ENCODE results near the gene CRYL1.
A peak's percentile ranks its signal among the peaks of the same experiment; 100 is the strongest.
"Not testable (repeated sequence)": the region's sequence is repeated elsewhere in the genome, so short reads cannot be mapped to it uniquely, and the experiment has no call there.

The CRYL1 gene

GRCh38 chr13:20451397-20451796 lies 74.3 kb downstream of the CRYL1 start:
- no peak for DNase-seq

GRCh38 chr13:20448470-20448869 lies 77.2 kb downstream of the CRYL1 start:
- no peak for DNase-seq

GRCh38 chr13:20446900-20447299 lies 78.8 kb downstream of the CRYL1 start:
- no peak for DNase-seq

- no peak for DNase-seq
Observed at GRCh38 chr13:20446405-20446804, 79.3 kb downstream of the CRYL1 start.

GRCh38 chr13:20442798-20443381 lies 82.8 kb downstream of the CRYL1 start:
- no peak for DNase-seq

DNA sequence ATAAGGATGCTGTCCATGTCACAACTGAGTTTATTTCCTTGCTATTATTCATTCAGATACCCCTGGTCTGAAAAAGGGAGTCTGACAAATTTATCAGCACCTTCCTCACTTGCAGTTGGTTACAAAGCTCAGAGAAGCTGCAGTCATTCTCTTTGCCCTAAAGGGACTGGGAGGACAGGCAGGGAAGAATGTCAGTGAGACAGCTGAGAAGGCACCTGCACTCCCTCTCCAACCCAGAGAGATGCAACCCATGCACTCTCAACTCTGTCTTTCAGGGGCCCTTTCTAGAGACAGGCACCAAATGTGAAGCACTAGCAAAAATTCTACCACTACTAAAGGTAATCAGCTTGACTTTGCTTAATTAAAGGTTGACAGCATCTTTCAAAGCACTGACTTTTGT lies 83.3 kb downstream of the CRYL1 start:
- no peak for DNase-seq

DNA sequence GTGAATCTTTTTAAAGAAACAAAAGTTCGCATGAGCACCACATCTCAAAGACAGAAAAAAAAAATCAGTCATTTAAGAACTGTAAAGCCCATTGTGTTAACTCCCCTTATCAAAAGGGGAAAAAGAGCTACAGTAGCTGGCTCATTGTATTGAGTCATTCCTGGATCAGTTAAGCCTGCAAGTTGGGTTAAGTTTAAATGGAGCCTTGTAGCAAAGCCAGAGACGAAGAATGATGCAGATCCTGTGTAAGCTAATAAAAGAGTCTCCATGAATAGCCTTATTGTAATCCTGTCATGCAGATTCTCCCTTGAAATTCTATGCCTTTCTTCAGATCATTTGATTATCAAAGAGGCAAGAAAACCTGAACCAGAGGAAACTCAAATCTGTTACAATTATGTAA lies 83.8 kb downstream of the CRYL1 start:
- DNase-seq = no peak

- DNase-seq = no peak
Observed at GRCh38 chr13:20441056-20441455, 84.6 kb downstream of the CRYL1 start.

DNA sequence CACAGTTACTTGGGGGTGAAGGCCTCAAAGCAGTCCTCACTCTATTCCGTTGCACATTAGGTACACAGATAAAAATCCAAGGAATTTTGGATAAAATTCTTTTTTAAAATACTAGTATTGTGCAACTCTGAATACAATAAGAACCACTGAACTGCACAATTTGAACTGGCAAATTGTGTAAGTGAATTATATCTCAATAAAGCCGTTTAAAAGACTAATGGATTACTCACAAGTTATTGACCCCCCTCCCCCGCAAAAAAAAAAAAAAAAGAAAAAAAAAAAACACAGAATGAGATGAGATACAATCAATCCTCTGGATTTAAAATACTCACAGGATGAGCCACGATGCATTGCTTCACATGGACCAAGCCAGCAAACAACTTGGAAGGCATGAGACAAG lies 86.4 kb downstream of the CRYL1 start:
- DNase-seq = no peak

DNA sequence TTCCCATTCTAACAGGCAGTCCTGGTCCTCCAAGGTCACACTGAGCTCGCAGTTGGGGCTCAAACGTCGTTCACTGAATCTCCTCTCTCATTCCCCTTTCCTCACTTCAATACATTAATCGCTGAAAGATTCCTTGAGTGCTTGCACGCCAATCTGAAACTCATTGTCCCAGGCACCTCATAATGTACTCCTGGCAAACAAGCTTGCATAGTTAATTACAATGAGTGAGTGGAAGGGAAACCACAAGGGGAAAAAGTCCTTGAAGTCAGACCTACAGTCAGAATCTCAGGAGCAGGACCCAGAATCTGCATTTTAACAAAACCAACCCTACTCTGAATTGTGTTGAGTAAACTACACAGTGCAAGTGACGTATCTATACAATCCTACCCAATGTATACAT lies 86.9 kb downstream of the CRYL1 start:
- no peak for DNase-seq

- DNase-seq = no peak
Observed at GRCh38 chr13:20436505-20436904, 89.2 kb downstream of the CRYL1 start.

DNA sequence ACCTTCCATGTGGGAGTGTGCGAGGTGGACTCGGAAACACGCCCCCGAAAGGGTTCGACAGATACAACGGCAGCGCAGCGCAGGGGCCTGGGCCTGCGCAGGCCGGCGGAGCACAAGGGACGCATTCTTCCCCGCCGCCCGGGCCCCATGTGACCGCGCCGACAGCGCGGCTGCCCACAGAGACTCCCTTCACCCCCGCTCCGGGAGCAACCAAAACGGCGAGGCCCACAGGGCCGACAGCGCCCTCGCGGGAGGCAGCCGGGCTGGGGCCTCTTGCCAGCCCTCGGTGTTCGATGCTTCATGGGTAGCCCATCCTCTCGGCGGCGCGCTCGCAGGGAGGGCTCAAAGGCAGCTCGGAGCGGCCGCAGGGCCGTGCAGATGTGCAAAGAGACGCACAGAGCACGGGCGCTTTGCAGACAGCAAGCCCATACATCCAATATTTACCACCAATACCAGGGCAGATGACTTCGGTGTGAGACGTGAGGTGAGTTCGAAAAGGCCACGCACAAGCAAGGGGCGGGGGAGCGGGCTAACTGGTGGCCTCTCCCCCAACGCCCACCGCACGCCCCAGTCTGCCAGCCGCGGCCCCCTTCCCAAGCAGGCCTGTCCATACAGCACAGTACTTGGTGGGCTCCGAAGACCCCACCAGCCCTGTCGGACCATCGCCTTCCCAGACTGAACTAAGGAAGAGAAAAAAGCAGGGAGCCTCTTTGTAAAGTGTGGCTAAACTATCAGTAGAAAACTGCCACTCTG lies 89.9 kb downstream of the CRYL1 start:
- DNase-seq = no peak

GRCh38 chr13:20434210-20434609 lies 91.4 kb downstream of the CRYL1 start:
- DNase-seq = not testable (repeated sequence)

- DNase-seq = no peak
Observed at GRCh38 chr13:20431687-20432384, 93.8 kb downstream of the CRYL1 start.

DNA sequence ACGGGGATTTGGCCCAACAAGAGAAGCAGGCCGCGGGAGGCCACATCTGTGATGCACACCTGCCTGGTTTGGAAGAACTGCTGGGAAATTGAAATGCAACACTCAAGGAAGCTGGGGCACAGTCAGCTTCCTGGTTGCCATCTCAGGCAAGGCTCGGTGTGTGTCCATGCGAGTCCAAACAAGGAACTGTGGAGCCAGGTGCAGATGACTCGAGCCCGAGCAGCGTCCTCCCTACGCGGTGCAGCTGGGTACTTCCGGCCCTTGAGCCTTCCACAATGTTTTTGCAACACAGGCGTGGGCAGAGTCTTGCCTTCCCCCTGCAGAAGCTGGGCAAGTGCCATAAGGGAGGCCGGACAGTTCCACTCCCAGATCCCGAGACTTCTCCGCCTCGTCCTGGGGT lies 94.6 kb downstream of the CRYL1 start:
- peak; percentile 37 to 76 for DNase-seq

DNA sequence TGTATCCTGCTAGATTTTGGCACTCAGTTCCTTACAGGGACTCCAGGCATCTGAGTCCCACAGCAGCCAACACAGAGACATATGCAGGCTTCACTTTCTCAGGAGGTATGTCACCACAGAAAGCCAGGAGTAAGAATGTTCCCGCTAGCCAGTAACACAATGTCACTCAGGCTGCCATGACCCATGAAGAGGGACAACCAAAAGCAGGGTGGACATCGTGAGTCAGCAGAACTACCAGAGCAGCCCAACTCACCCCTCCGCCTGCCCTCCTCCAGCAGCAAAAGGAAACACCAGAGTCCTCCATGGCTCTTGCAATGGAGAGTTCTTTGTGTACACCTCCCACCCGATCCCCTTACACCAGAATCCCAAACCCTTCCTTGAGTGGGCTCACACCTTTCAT lies 95.4 kb downstream of the CRYL1 start:
- no peak for DNase-seq

DNA sequence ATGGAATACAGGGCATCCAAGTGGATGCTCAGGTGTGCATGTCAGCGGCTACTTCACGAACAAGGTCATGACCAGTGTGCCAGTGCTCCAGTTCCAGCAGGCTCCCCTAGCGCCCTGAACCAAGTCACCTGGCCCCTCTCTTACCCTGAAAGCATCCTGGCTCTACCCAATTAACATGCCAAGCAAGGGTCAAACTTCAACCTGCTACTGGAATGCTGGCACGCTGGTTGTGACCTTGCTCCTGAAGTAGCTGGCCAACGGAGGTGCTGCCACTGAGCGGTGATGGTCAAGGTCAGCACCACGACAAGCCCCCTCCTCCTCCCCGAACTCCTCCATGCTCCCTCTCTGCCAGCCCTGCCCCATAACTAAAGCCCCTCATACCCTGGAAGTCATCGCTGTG lies 96.0 kb downstream of the CRYL1 start:
- no peak for DNase-seq

DNA sequence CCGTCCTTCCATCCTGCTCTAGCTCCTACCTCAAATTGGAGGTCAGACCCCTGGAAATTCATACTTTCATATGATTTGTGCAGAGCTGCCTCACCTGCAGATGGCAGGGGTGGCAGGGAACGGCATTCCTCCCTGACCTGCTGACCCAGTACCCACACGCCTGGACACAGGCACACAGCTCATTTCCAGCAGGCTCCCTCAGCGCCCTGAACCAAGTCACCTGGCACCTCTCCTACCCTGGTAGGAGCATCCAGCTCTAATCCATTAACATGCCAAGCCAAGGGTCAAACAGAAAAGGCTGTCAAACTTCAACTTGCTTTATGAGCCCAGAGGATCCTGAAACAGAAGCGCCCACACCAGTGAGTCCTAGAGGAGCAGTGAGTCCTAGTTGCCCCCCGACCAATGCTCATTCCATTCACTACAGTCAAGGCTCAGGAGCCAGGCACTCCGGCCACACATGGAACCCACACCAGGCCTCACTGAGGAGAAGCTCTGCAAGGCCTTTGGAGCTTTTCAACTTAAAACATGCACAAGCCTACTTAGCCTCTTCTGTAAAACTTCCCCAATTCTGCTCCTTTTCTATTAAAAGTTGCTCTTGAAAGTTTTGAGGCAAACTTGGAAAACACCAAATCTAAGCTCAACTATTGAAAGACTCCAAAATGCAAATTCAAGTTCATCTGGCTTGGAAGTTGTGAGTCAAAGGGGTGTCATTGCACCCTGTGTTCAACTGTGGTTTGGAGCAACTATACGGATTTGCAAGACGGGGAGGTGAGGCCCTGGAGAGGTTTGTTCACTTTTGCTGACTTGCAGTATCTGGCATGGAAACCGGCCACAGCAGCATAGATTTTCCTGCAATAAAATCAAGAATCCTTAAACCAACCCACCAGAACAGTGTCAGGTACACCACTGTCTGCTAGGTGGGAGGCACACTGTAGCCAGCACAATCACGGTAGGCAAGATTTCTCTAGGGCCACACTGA lies 96.7 kb downstream of the CRYL1 start:
- no peak for DNase-seq

- peak in 1 of 2 donors; percentile 7 for DNase-seq
Observed at GRCh38 chr13:20426766-20427448, 98.8 kb downstream of the CRYL1 start.

- DNase-seq = no peak
Observed at GRCh38 chr13:20425819-20426219, 99.8 kb downstream of the CRYL1 start.

DNA sequence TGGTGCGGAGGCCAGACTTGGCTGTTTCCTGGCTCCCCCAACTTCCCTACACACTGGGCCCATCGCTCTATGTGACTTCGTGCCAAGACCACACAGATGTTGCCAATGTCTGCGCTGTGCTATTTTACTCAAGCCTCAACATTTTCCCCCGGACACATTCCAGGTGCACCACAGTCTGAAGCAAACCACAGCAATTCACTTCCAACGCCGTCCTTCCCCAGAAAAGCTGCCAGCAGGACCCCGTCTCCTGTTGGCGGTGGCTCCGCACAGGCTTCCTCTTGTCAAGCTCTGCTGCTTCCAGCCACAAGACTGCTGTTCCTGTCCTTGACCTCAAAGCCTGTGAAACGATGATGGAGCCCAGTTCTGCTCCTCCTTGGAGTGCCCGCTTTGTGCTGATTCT lies 100.7 kb downstream of the CRYL1 start:
- no peak for DNase-seq

GRCh38 chr13:20424559-20424852 lies 101.2 kb downstream of the CRYL1 start:
- DNase-seq = no peak

All from inflammatory macrophage (primary cell).